ENCODE measurements around the gene NFATC3. TPM values are rescaled to one million over a fixed set of nuclear protein-coding genes. Genes with fewer than 3 reads are reported as not detected.

NFATC3 gene
- total and polyA plus RNA-seq, 2 of the 8 experiments (the other 6 are each of a cell fraction or from before 2014, with no cell fraction given) = 17.6 to 34.5 TPM

DNA sequence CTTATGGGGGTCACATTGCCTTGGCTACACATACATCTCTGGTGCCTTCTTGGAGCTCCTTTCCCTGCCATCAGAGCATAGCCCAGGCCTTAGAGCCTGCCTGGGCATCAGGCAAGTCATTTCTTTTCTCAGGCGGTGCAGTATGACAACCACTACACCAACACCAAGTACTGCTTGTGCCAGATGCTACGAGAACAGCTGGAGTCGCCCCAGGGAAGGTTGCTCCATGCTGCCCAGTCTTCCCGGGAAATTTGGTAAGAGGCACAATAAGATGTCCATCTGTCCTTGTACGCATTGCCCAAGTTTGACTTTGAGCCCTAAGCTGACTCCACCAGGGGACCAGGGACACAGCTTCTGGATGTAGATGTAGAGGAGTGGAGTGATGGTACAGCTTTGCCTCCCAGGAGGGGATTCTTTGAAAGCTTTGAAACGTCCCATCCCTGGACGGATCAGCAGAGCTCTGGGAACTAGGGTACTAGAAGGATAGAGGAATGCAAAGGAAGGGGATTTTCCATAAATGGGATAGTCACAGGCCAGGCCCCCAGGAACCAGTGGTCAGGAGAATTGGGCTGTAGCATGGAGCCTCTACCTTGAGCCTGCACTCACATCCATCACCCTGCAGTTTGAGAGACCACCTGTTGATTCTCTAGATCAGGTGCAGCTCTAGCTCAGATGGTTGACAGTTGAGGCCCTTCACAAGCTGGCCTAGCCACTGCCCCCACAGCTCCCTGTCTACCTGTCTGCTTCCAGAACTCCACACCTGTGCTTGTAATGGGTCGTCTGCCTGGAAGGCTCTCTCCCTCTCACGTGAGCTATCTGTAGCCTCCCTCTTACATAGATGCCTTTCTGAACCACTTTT is 11.0 kb upstream of the NFATC3 start (continued):
- TF ChIP-seq CTCF (IDR thresholded peaks at IDR 0.05; ENCODE audit: control extremely low read depth in 1 of 3, insufficient read depth in 1 of 3, low read depth in 1 of 3, low read length in 3 of 3) (no peak), HDAC2 (IDR thresholded peaks at IDR 0.05; ENCODE audit: borderline replicate concordance in 1 of 2, low read depth in 2 of 2, low read length in 2 of 2) (no peak), TAF7 (optimal IDR thresholded peaks at IDR 0.05; ENCODE audit: borderline replicate concordance, low read depth, low read length) (no peak), EGR1 (IDR thresholded peaks at IDR 0.05; ENCODE audit: borderline replicate concordance, low read depth, low read length) (no peak), ASH2L (IDR thresholded peaks at IDR 0.05; ENCODE audit: low read length) (no peak)

Data from H1 (cell line).